Naive thymus-derived CD4-positive, alpha-beta T cell (primary cell): ENCODE results near the gene BARHL2. TPM values are rescaled to one million over a fixed set of nuclear protein-coding genes. Genes with fewer than 3 reads are reported as not detected.
A peak's percentile ranks its signal among the peaks of the same experiment; 100 is the strongest.

Source experiments
- ATAC-seq: fragments of 150-1000 bp; cut with Tn5 transposase; 2 replicates; pipeline ENCODE4 v1.10.0; 2021; ENCODE audit warnings: mild to moderate bottlenecking, moderate library complexity
- CTCF ChIA-PET: fragments of 350-600 bp; sonication (Branson Sonifier 250); formaldehyde crosslinking; loops from one replicate; lab custom pipeline; 2021; ENCODE audit warnings: antibody characterized with exemption; lab: Charles Lee
- POLR2A ChIA-PET: fragments of 350-600 bp; sonication (Branson Sonifier 250); formaldehyde crosslinking; loops from one replicate; lab custom pipeline; 2021; ENCODE audit warnings: antibody characterized with exemption, inconsistent platforms; lab: Charles Lee
- DNase-seq, 9 donors: peaks; one replicate each; pipeline versions ENCODE4 v3.0.0 to v3.0.0-alpha.2; 2020 to 2022; ENCODE audit warnings: mixed read lengths in 1 of 9
- H3K27ac ChIP-seq: one replicate; pipeline ENCODE4 v1.7.0; 2013; ENCODE audit warnings: mild to moderate bottlenecking, low read depth, low read length, moderate library complexity
- H3K27me3 ChIP-seq, 2 donors: one replicate each; pipeline ENCODE4 v1.7.0; 2013; ENCODE audit warnings: low read length in 2 of 2, mild to moderate bottlenecking in 2 of 2, moderate library complexity in 2 of 2; ENCODE audit not compliant: control insufficient read depth in 2 of 2, insufficient read depth in 2 of 2
- H3K36me3 ChIP-seq, 3 experiments: 1 replicate in 2 of 3; 2 replicates in 1 of 3; pipeline ENCODE4 v1.7.0; 2013; ENCODE audit warnings: low read length in 3 of 3, mild to moderate bottlenecking in 3 of 3, moderate library complexity in 1 of 3; ENCODE audit not compliant: insufficient read depth in 3 of 3, control insufficient read depth in 2 of 3
- H3K4me1 ChIP-seq, 2 donors: one replicate each; pipeline ENCODE4 v1.7.0; 2013; ENCODE audit warnings: low read length in 2 of 2, mild to moderate bottlenecking in 2 of 2, moderate library complexity in 1 of 2; ENCODE audit not compliant: control insufficient read depth in 2 of 2, insufficient read depth in 2 of 2
- H3K4me3 ChIP-seq: 2 replicates; pipeline ENCODE4 v1.7.0; 2013; ENCODE audit warnings: mild to moderate bottlenecking, low read length
- H3K9me3 ChIP-seq, 3 experiments: 1 replicate in 2 of 3; 2 replicates in 1 of 3; pipeline ENCODE4 v1.7.0; 2013; ENCODE audit warnings: low read length in 3 of 3; ENCODE audit not compliant: control insufficient read depth in 2 of 3
- H3K27ac Mint-ChIP-seq, 9 donors: one replicate each; pipeline ENCODE4 v1.8.0; 2020 to 2022; ENCODE audit warnings: mixed read lengths in 9 of 9, mild to moderate bottlenecking in 8 of 9, moderate library complexity in 5 of 9, inconsistent platforms in 2 of 9
- H3K27me3 Mint-ChIP-seq, 5 donors: one replicate each; pipeline ENCODE4 v1.8.0; 2021 to 2022; ENCODE audit warnings: mixed read lengths in 5 of 5, mild to moderate bottlenecking in 1 of 5
- H3K36me3 Mint-ChIP-seq, 5 donors: one replicate each; pipeline ENCODE4 v1.8.0; 2020 to 2022; ENCODE audit warnings: mixed read lengths in 5 of 5, mild to moderate bottlenecking in 3 of 5, inconsistent platforms in 1 of 5
- H3K4me1 Mint-ChIP-seq, 7 donors: one replicate each; pipeline ENCODE4 v1.8.0; 2020 to 2022; ENCODE audit warnings: mixed read lengths in 7 of 7, mild to moderate bottlenecking in 3 of 7, inconsistent platforms in 1 of 7
- H3K4me3 Mint-ChIP-seq, 10 donors: one replicate each; pipeline ENCODE4 v1.8.0; 2020 to 2022; ENCODE audit warnings: mild to moderate bottlenecking in 10 of 10, mixed read lengths in 10 of 10, moderate library complexity in 6 of 10, inconsistent platforms in 2 of 10
- H3K9me3 Mint-ChIP-seq, 11 donors: one replicate each; pipeline ENCODE4 v1.8.0; 2020 to 2022; ENCODE audit warnings: mixed read lengths in 11 of 11, mild to moderate bottlenecking in 4 of 11, inconsistent platforms in 1 of 11, moderate library complexity in 1 of 11
- intact Hi-C, 2 donors: fragments of 100-400 bp; cut with micrococcal nuclease; formaldehyde crosslinking; loops; one replicate each; pipeline ENCODE4 v1.15.1; 2023
- polyA plus RNA-seq, 2 donors: library from polyadenylated mRNA; unstranded; fragments of 300-500 nt; fragmentation: Illumina TruSeq; gene quantifications; one replicate each; pipeline ENCODE4 v1.2.3, GENCODE V29; 2021
- total RNA-seq, 6 experiments: library from RNA in 5 of 6; stranded (reverse) in 5 of 6; gene quantifications; 1 replicate in 5 of 6; 2 replicates in 1 of 6; pipeline ENCODE4 v1.2.3 and lab custom pipeline; 2021 to 2026

BARHL2 gene
- total RNA-seq (not detected), polyA plus RNA-seq (not detected), total RNA-seq (lab: John Stamatoyannopoulos, UW) (not detected)

DNA sequence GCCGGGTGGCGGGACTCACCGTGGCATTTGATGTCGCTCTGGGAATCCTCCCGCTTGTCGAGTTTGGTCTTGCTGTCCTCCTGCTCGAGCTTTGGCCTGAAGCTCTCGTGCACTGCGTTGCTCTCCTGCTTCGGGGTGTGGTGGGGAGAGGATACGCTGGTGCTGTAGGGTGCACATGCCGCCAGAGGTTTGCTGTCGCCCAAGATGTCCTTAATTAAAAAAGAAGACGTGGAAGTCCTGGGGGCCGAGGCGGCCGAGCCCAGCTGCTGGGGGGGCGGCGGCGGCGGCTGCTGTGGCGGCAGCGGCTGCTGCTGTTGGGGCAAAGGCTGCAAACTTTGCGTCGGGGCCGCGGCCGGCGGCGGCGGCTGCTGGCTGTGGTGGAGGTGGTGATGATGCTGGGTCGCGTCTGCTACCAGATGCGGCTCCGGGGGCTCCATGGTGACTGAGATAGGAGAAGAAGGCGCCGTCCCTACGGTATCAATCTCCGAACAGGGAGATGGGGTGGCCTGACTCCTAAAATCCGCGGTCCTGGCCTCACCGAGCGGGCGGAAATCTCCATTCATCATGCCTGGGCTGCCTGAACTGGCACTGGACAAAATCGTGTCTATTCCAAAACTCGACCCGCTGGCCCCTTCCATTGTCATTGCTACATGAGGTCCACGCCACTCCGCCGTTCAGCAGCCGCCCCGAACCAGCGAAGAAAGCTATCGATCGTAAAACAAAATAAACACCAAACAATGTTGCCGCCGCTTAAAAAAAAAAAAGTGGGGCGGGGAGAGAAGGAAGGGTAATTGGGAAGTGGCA is at the start of gene BARHL2:
TSS of gene BARHL2 (minus strand) at position 751 of the 804 bp plus-strand sequence. CDS start at position 644, 107 bp downstream.
- DNase-seq (no peak), ATAC-seq (no peak)
- Histone ChIP-seq H3K27me3 (peaks cover 30 to 76% of the 10 kb centered on the region in 2 donors), H3K27ac (no peak within 1 kb of the TSS), H3K4me3 (no peak within 1 kb of the TSS), H3K4me1 (peaks cover 4 to 5% of the 10 kb centered on the region in 2 donors), H3K9me3 (peaks cover 0 to 24% (median 0%) of the 10 kb centered on the region in 3 experiments), H3K36me3 (no peaks in the 10 kb centered on the region)
- ChIA-PET CTCF (no interaction called here), POLR2A (no interaction called here)
- Mint-ChIP-seq H3K36me3 (peaks cover 0 to 18% (median 9%) of the 10 kb centered on the region in 5 donors), H3K4me1 (peaks cover 0 to 45% (median 29%) of the 10 kb centered on the region in 7 donors), H3K27me3 (peaks cover 82 to 90% (median 87%) of the 10 kb centered on the region in 5 donors), H3K9me3 (peaks cover 3 to 58% (median 30%) of the 10 kb centered on the region in 11 donors), H3K4me3 (peak within 1 kb of the TSS; percentile 60 to 79 (median 76)), H3K27ac (peak within 1 kb of the TSS in 6 of 9 donors; percentile 25 to 87 (median 67))
- intact Hi-C loops = loop anchor here in 1 of 2 donors (1.0 kb wide), 1 partner anchor 9 kb away; no protein-coding TSS in a partner anchor

DNA sequence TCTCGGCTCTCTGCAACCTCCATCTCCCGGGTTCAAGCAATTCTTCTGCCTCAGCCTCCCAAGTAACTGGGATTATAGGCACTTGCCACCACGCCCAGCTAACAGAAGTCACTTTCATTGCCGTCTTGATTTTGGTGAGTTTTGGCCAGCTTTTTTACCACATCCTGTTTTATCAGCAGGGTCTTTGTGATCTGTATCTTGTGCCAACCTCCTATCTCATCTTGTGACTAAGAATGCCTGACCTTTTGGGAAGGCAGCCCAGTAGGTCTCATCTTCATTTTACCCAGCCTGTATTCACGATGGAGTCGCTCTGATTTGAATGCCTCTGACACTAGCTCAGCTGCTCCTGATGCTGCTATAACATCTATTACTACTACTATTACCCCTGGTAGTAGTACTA is 46.8 kb upstream of the BARHL2 start:
- ChIA-PET CTCF (no interaction called here), POLR2A (no interaction called here)
- Mint-ChIP-seq H3K36me3 (no peaks in the 10 kb centered on the region), H3K4me3 (no peak overlapping the region), H3K27ac (no peak overlapping the region), H3K27me3 (peaks cover 14 to 63% (median 49%) of the 10 kb centered on the region in 5 donors), H3K4me1 (peaks cover 0 to 2% (median 0%) of the 10 kb centered on the region in 7 donors), H3K9me3 (peaks cover 0 to 4% (median 0%) of the 10 kb centered on the region in 11 donors)
- H3K9me3 ChIP-seq = no peaks in the 10 kb centered on the region
- H3K27me3 ChIP-seq = no peaks in the 10 kb centered on the region
- no peak overlapping the region for H3K4me3 ChIP-seq
- H3K36me3 ChIP-seq = no peaks in the 10 kb centered on the region
- ATAC-seq = no peak
- DNase-seq = no peak
- no peak overlapping the region for H3K27ac ChIP-seq
- intact Hi-C loops = no loop called here
- no peaks in the 10 kb centered on the region for H3K4me1 ChIP-seq

GRCh38 chr1:90763506-90763905 is 46.4 kb upstream of the BARHL2 start:
- H3K36me3 ChIP-seq = no peaks in the 10 kb centered on the region
- no peaks in the 10 kb centered on the region for H3K4me1 ChIP-seq
- H3K36me3 Mint-ChIP-seq = no peaks in the 10 kb centered on the region
- H3K27ac ChIP-seq = no peak overlapping the region
- peaks cover 14 to 59% (median 46%) of the 10 kb centered on the region in 5 donors for H3K27me3 Mint-ChIP-seq
- peaks cover 0 to 4% (median 0%) of the 10 kb centered on the region in 11 donors for H3K9me3 Mint-ChIP-seq
- intact Hi-C loops = no loop called here
- H3K27ac Mint-ChIP-seq = no peak overlapping the region
- no peak for ATAC-seq
- peaks cover 0 to 2% (median 0%) of the 10 kb centered on the region in 7 donors for H3K4me1 Mint-ChIP-seq
- no peak for DNase-seq
- no peaks in the 10 kb centered on the region for H3K9me3 ChIP-seq
- CTCF ChIA-PET = no interaction called here
- no peak overlapping the region for H3K4me3 ChIP-seq
- no peak overlapping the region for H3K4me3 Mint-ChIP-seq
- POLR2A ChIA-PET = no interaction called here
- H3K27me3 ChIP-seq = no peaks in the 10 kb centered on the region

DNA sequence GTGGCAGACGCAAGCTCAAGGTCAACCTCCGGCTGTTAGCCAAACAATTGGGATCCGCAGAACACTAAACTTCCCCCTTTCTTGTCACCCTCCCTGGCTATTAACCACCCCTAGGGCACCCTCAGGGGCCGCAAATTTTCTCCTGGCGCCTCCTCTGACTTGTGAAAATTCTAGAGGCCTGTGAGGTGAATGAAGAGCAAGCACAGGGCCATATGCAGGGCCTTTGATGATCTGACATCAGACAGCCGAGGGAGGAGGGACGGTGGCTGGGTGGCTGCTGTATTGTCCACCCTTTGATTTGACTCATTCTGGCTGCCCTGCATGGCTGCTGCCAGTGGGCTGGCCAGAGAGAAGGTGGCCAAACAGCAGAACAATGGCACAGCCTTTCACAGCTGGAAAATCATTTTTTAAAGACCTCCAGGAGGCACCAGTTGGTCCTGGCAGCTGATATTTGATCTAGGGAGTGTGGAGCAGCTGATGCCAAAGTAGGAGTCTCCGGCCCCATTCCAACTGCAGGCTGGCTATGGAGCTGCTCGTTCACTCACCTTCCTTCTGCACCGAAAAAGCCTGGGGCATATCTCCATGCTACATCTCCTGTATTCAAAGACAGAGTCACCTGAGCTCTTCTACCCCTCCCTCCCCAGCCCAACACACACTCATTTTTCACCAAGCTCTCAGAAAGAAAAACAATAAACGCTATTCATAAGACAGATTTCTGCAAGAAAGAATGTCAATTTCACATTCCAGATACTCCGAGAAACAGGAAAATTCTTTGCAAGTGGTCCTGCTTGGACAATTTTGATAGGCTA is 44.9 kb upstream of the BARHL2 start:
- Histone ChIP-seq H3K9me3 (no peaks in the 10 kb centered on the region), H3K27me3 (no peaks in the 10 kb centered on the region), H3K4me1 (no peaks in the 10 kb centered on the region), H3K27ac (no peak overlapping the region), H3K4me3 (no peak overlapping the region), H3K36me3 (no peaks in the 10 kb centered on the region)
- no peak for ATAC-seq
- no peak overlapping the region for H3K4me3 Mint-ChIP-seq
- CTCF ChIA-PET = no interaction called here
- peaks cover 0 to 2% (median 0%) of the 10 kb centered on the region in 7 donors for H3K4me1 Mint-ChIP-seq
- no peaks in the 10 kb centered on the region for H3K36me3 Mint-ChIP-seq
- no peak overlapping the region for H3K27ac Mint-ChIP-seq
- no peak for DNase-seq
- H3K9me3 Mint-ChIP-seq = peaks cover 0 to 4% (median 0%) of the 10 kb centered on the region in 11 donors
- H3K27me3 Mint-ChIP-seq = peaks cover 8 to 55% (median 33%) of the 10 kb centered on the region in 5 donors
- POLR2A ChIA-PET = no interaction called here
- intact Hi-C loops = no loop called here

GRCh38 chr1:90761156-90761555 is 44.1 kb upstream of the BARHL2 start:
- peaks cover 0 to 4% (median 0%) of the 10 kb centered on the region in 11 donors for H3K9me3 Mint-ChIP-seq
- Histone ChIP-seq H3K4me3 (no peak overlapping the region), H3K4me1 (no peaks in the 10 kb centered on the region), H3K36me3 (no peaks in the 10 kb centered on the region), H3K9me3 (no peaks in the 10 kb centered on the region), H3K27ac (no peak overlapping the region), H3K27me3 (no peaks in the 10 kb centered on the region)
- ATAC-seq (no peak), DNase-seq (no peak)
- no peaks in the 10 kb centered on the region for H3K36me3 Mint-ChIP-seq
- intact Hi-C loops = no loop called here
- peaks cover 0 to 2% (median 0%) of the 10 kb centered on the region in 7 donors for H3K4me1 Mint-ChIP-seq
- H3K27ac Mint-ChIP-seq = no peak overlapping the region
- ChIA-PET CTCF (no interaction called here), POLR2A (no interaction called here)
- H3K4me3 Mint-ChIP-seq = peak overlapping the region in 1 of 10 donors; percentile 21
- H3K27me3 Mint-ChIP-seq = peaks cover 8 to 57% (median 33%) of the 10 kb centered on the region in 5 donors

GRCh38 chr1:90753556-90753955 is 36.5 kb upstream of the BARHL2 start:
- Mint-ChIP-seq H3K27ac (no peak overlapping the region), H3K36me3 (no peaks in the 10 kb centered on the region), H3K9me3 (peaks cover 0 to 4% (median 0%) of the 10 kb centered on the region in 11 donors), H3K27me3 (peaks cover 6 to 36% (median 32%) of the 10 kb centered on the region in 5 donors), H3K4me3 (no peak overlapping the region), H3K4me1 (no peaks in the 10 kb centered on the region)
- H3K27me3 ChIP-seq = no peaks in the 10 kb centered on the region
- no peaks in the 10 kb centered on the region for H3K9me3 ChIP-seq
- POLR2A ChIA-PET = no interaction called here
- no peaks in the 10 kb centered on the region for H3K36me3 ChIP-seq
- intact Hi-C loops = no loop called here
- H3K27ac ChIP-seq = no peak overlapping the region
- DNase-seq = no peak
- no peaks in the 10 kb centered on the region for H3K4me1 ChIP-seq
- ATAC-seq = no peak
- CTCF ChIA-PET = no interaction called here
- H3K4me3 ChIP-seq = no peak overlapping the region
